ENCODE results near the gene RPS23.

- TF ChIP-seq CTCF (IDR thresholded peaks at IDR 0.05) (no peak), POLR2A (IDR thresholded peaks at IDR 0.05) (no peak)
Measured at GRCh38 chr5:82298668-82299067, 20.5 kb upstream of the RPS23 start.

All from uterus (tissue), 2 donors.